ENCODE results near the gene ZNF813. TPM values are rescaled to one million over a fixed set of nuclear protein-coding genes. Genes with fewer than 3 reads are reported as not detected.
"Not testable (repeated sequence)": the region's sequence is repeated elsewhere in the genome, so short reads cannot be mapped to it uniquely, and the experiment has no call there.

Gene ZNF813
- total and polyA plus RNA-seq, 2 experiments from 2014 or later, result 2.8 to 8.6 TPM

DNA sequence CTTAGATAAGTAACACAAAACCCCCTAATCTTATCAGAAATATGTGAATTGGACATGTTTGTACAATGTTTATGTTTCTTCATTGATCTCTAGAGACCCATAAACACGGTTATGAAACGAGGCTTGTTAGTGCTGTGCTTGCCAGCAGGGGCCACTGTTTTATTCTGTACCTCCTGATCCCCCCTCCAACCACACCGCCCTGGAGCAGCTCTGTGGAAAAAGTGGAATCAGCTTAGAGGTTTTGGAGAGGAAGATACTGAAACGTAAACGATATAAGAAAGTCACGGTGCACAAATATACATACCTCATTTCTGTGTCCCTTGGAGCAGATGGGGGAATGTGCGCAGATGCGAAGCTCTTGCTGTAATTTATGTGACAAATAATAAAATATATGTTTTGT is 43.9 kb upstream of the ZNF813 start:
- Histone ChIP-seq H3K4me2 (peak overlapping the region; percentile 60), H3K27ac (peak overlapping the region; percentile 66), H3K4me1 (ENCODE audit: insufficient read depth) (peaks cover 12% of the 10 kb centered on the region)
- H3K4me3 ChIP-seq; H3K27me3 ChIP-seq; H2AFZ ChIP-seq; H4K20me1 ChIP-seq (ENCODE audit: insufficient read depth, poor library complexity, severe bottlenecking); H3K36me3 ChIP-seq (replicated peaks; ENCODE audit: insufficient read depth, low read depth); H3K9me2 ChIP-seq (replicated peaks; ENCODE audit: insufficient read depth); H3K9me3 ChIP-seq (ENCODE audit: low read depth); H3K79me2 ChIP-seq: not testable (repeated sequence)
- DNase-seq (ENCODE audit: low spot score), result peak; percentile 52
- WGBS (ENCODE audit: low lambda C conversion rate, missing lambda C conversion rate), result 31% methylated on average over 8 of the region's 8 CpGs
- TF ChIP-seq, protein P1, sequence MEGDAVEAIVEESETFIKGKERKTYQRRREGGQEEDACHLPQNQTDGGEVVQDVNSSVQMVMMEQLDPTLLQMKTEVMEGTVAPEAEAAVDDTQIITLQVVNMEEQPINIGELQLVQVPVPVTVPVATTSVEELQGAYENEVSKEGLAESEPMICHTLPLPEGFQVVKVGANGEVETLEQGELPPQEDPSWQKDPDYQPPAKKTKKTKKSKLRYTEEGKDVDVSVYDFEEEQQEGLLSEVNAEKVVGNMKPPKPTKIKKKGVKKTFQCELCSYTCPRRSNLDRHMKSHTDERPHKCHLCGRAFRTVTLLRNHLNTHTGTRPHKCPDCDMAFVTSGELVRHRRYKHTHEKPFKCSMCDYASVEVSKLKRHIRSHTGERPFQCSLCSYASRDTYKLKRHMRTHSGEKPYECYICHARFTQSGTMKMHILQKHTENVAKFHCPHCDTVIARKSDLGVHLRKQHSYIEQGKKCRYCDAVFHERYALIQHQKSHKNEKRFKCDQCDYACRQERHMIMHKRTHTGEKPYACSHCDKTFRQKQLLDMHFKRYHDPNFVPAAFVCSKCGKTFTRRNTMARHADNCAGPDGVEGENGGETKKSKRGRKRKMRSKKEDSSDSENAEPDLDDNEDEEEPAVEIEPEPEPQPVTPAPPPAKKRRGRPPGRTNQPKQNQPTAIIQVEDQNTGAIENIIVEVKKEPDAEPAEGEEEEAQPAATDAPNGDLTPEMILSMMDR (IDR thresholded peaks at IDR 0.05; ENCODE audit: poor library complexity), result peak; percentile 14

DNA sequence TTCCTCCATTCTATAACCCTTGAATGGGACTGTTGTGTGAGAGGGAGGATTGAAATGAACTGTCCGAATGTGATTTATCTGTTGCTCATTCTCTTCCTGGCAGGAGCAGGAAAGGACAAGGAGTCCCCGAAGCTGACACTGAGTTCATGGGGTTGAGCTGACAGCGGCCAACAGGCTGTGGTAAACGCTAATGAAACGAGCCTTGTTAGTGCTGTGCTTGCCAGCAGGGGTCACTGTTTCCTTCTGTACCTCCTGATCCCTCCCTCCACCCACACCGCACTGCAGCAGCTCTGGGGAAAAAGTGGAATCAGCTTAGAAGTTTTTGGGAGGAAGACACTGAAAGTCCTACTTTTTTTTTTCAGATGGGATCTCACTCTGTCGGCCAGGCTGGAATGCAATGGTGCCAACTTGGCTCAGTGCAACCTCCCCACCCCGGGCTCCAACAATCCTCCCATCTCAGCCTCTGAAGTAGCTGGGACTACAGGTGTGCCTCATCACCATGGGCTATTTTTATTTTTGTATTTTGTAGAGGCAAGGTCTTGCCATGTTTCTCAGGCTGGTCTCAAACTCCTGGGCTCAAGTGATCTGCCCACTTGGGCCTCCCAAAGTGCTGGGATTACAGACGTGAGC is 42.5 kb upstream of the ZNF813 start:
- Histone ChIP-seq H3K36me3 (replicated peaks; ENCODE audit: insufficient read depth, low read depth) (no peaks in the 10 kb centered on the region), H3K9me2 (replicated peaks; ENCODE audit: insufficient read depth) (no peaks in the 10 kb centered on the region), H3K79me2 (no peaks in the 10 kb centered on the region), H3K27me3 (no peaks in the 10 kb centered on the region), H4K20me1 (ENCODE audit: insufficient read depth, poor library complexity, severe bottlenecking) (no peaks in the 10 kb centered on the region), H3K4me1 (ENCODE audit: insufficient read depth) (peaks cover 9% of the 10 kb centered on the region), H3K27ac (no peak overlapping the region), H3K4me2 (peak overlapping the region; percentile 43), H3K4me3 (no peak overlapping the region), H3K9me3 (ENCODE audit: low read depth) (no peaks in the 10 kb centered on the region), H2AFZ (no peak overlapping the region)
- 28% methylated on average over 9 of the region's 9 CpGs for WGBS (ENCODE audit: low lambda C conversion rate, missing lambda C conversion rate)
- peak; percentile 90 for DNase-seq (ENCODE audit: low spot score)
- TF ChIP-seq, protein P1 (IDR thresholded peaks at IDR 0.05; ENCODE audit: poor library complexity), result peak; percentile 81
- no peak for TF ChIP-seq EZH2 (IDR thresholded peaks at IDR 0.05; ENCODE audit: borderline replicate concordance)
- no peak for TF ChIP-seq EZH2phosphoT487 (IDR thresholded peaks at IDR 0.05; ENCODE audit: low read depth, severe bottlenecking, unreplicated experiment)

DNA sequence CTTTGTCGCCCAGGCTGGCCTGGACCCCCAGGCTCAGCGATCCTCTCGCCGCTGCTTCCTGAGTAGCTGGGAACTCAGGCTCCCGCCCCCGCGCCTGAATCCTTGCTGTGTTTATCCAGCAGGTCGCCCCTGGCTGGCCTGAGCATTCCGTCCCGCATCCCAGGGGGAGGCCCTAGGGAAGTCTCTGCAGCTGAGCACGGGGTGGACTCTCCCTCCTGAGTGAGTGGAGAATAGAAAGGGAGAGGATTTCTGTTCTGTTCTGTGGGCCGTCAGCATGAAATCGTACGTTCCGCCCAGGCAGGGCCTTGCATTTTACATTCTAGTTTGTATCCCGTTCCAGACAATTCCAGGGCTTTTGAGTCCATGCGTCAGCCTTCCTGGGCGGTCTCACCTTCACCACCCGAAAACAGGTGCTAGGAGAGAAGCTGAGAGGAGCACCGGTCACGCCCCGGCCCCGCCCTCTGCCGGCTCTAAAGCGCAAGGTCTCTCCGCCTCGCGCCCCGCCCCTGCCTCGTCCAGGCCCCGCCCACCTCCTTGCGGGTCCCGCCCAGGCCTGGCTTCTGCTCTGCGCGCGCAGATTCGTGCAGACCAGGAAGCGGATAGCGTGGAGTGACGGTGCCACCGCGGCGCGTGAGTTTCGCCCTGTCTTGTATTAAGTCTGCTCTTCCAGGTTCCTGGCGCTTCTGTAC is 36.0 kb upstream of the ZNF813 start, which contains the start of gene ZNF761:
Gene ZNF761 (plus strand): TSS at position 586 of the 689 bp plus-strand sequence. CDS start 15,285 bp downstream, outside the sequence.
- Histone ChIP-seq H3K4me2 (peak within 1 kb of the TSS; percentile 93), H3K27me3 (no peaks in the 10 kb centered on the region), H2AFZ (peak within 1 kb of the TSS; percentile 77), H3K9me3 (ENCODE audit: low read depth) (no peaks in the 10 kb centered on the region), H4K20me1 (ENCODE audit: insufficient read depth, poor library complexity, severe bottlenecking) (no peaks in the 10 kb centered on the region), H3K36me3 (replicated peaks; ENCODE audit: insufficient read depth, low read depth) (no peaks in the 10 kb centered on the region), H3K27ac (peak within 1 kb of the TSS; percentile 96), H3K9me2 (replicated peaks; ENCODE audit: insufficient read depth) (no peaks in the 10 kb centered on the region), H3K4me1 (ENCODE audit: insufficient read depth) (peaks cover 10% of the 10 kb centered on the region), H3K79me2 (peaks cover 34% of the 10 kb centered on the region), H3K4me3 (peak within 1 kb of the TSS; percentile 77)
- DNase-seq (ENCODE audit: low spot score), result peak; percentile 99
- WGBS (ENCODE audit: low lambda C conversion rate, missing lambda C conversion rate), result under 1% methylated on average over 37 of the region's 46 CpGs
- TF ChIP-seq EZH2 (IDR thresholded peaks at IDR 0.05; ENCODE audit: borderline replicate concordance) (no peak), EZH2phosphoT487 (IDR thresholded peaks at IDR 0.05; ENCODE audit: low read depth, severe bottlenecking, unreplicated experiment) (no peak)
- TF ChIP-seq, protein P1 (IDR thresholded peaks at IDR 0.05; ENCODE audit: poor library complexity), result no peak
